Measurements from ENCODE around the gene TMEM95. TPM values are rescaled to one million over a fixed set of nuclear protein-coding genes. Genes with fewer than 3 reads are reported as not detected.
"Not testable (repeated sequence)": the region's sequence is repeated elsewhere in the genome, so short reads cannot be mapped to it uniquely, and the experiment has no call there.

TMEM95 gene
- total and polyA plus RNA-seq, 4 donors = not detected

DNA sequence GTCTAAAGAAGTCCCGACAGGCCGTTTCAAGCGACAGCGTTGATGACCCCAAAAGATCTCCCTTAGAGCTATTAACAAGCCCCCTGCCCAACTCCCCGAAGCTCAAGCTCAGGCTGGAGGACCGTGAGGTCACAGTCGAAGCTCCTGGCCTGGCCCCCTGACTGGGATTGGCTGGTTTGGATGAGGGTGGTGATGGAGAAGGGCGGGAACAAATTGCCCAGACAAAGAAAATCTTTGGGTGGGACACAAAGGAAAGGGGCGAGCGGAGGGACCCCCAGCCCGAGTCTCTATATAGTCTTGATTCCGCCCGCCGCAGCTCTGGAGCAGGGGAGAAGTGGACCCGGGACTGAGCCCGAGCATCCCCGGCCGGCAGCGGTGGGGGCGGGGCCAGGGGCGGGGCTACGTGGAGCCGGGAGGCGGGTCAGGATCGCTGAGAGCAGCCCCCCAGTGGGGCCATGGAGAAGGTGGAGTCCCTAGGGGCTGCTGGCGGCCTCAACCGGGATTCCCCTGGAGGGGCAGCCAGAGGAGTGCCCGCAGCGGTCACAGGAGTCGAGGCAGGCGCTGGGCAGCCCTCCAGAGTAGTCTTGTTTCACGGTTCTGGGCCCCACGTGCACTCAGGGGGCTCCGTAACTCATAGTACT lies 24.8 kb upstream of the TMEM95 start:
- no peaks in the 10 kb centered on the region for H3K9me3 ChIP-seq (ENCODE audit: control insufficient read depth, insufficient read depth, low read length)
- peaks cover 26% of the 10 kb centered on the region for H3K36me3 ChIP-seq (ENCODE audit: control insufficient read depth, insufficient read depth, low read length)
- no peaks in the 10 kb centered on the region for H3K27me3 ChIP-seq (ENCODE audit: control insufficient read depth, insufficient read depth, low read length)
- H3K4me3 ChIP-seq (ENCODE audit: low read depth, low read length) = peak overlapping the region; percentile 91
- WGBS (ENCODE audit: insufficient coverage) = under 1% methylated on average over 34 of the region's 34 CpGs
- H3K27ac ChIP-seq (ENCODE audit: low read depth, low read length) = peak overlapping the region; percentile 99
- peaks cover 27% of the 10 kb centered on the region for H3K4me1 ChIP-seq (ENCODE audit: control insufficient read depth, insufficient read depth, low read length)
- peak in 4 of 6 donors; percentile 71 to 96 (median 84) for DNase-seq (ENCODE audit: low read depth in 4 of 6, low spot score in 6 of 6)

DNA sequence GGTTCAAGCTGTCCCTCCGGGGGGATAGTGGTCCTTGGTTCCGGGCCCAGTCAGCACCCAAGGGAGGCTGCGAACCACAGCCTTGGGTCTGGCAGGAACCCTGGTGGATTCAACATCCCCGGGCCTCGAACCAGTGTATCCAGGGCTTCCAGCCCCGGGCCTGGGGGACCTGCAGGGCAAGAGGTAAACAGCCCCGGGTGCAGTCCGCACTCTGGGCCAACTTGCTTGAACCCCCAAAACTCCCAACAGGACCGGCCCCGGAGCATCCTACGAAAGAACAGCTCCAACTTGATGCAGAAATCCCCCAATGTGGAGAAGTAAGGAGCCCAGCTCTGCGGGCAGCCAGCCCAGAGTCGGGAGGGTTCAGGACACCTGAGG lies 24.3 kb upstream of the TMEM95 start:
- H3K27me3 ChIP-seq (ENCODE audit: control insufficient read depth, insufficient read depth, low read length) = no peaks in the 10 kb centered on the region
- 49% methylated on average over 9 of the region's 13 CpGs for WGBS (ENCODE audit: insufficient coverage)

DNA sequence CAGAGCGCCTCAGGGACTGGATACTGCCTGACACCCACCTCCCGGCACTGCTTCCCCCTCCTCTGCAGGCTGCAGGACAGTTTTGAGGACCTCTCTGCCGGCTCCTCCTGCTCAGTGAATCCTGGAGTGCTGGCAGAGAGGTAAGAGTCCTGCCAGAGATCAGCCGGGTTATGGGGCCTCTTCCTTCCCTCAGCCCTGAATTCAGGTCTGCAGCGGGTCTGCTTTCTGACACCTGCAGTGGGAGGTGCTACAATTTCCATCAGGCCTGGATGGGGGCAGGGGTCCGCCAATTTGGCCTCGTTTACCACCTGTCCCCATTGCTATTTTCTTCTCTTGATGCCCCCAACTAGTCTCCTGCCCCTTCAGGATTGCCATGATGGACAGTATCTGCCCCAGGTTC lies 22.8 kb upstream of the TMEM95 start:
- Histone ChIP-seq H3K4me1 (ENCODE audit: control insufficient read depth, insufficient read depth, low read length) (peaks cover 29% of the 10 kb centered on the region), H3K27me3 (ENCODE audit: control insufficient read depth, insufficient read depth, low read length) (no peaks in the 10 kb centered on the region)
- 67% methylated on average over 5 of the region's 7 CpGs for WGBS (ENCODE audit: insufficient coverage)

More for the DNA sequence above, 24.3 kb upstream of the TMEM95 start:
- Histone ChIP-seq H3K9me3 (ENCODE audit: control insufficient read depth, insufficient read depth, low read length) (no peaks in the 10 kb centered on the region), H3K36me3 (ENCODE audit: control insufficient read depth, insufficient read depth, low read length) (peaks cover 21% of the 10 kb centered on the region), H3K27ac (ENCODE audit: low read depth, low read length) (peak overlapping the region; percentile 99), H3K4me3 (ENCODE audit: low read depth, low read length) (peak overlapping the region; percentile 91), H3K4me1 (ENCODE audit: control insufficient read depth, insufficient read depth, low read length) (peaks cover 27% of the 10 kb centered on the region)
- no peak for DNase-seq (ENCODE audit: low read depth in 4 of 6, low spot score in 6 of 6)

DNA sequence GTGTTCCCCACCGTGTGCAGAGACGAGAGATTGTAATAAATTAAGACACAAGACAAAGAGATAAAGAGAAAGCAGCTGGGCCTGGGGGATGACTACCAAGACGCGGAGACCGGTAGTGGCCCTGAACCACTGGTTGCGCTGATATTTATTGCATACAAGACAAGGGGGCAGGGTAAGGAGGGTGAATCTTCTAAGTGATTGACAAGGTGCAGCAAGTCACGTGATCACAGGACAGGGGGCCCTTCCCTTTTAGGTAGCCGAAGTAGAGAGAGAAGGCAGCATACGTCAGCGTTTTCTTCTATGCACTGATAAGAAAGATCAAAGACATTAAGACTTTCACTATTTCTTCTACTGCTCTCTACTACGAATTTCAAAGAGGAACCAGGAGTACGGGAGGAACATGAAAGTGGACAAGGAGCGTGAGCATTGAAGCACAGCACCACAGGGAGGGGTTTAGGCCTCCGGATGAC lies 22.3 kb upstream of the TMEM95 start:
- not testable (repeated sequence) for DNase-seq (ENCODE audit: low read depth in 4 of 6, low spot score in 6 of 6); H3K27ac ChIP-seq (ENCODE audit: low read depth, low read length); H3K9me3 ChIP-seq (ENCODE audit: control insufficient read depth, insufficient read depth, low read length); H3K27me3 ChIP-seq (ENCODE audit: control insufficient read depth, insufficient read depth, low read length); H3K4me3 ChIP-seq (ENCODE audit: low read depth, low read length); H3K36me3 ChIP-seq (ENCODE audit: control insufficient read depth, insufficient read depth, low read length)
- WGBS (ENCODE audit: insufficient coverage) = 44% methylated on average over 7 of the region's 14 CpGs
- peaks cover 25% of the 10 kb centered on the region for H3K4me1 ChIP-seq (ENCODE audit: control insufficient read depth, insufficient read depth, low read length)

More for the DNA sequence above, 22.8 kb upstream of the TMEM95 start:
- H3K4me3 ChIP-seq (ENCODE audit: low read depth, low read length) = no peak overlapping the region
- H3K9me3 ChIP-seq (ENCODE audit: control insufficient read depth, insufficient read depth, low read length) = no peaks in the 10 kb centered on the region
- peaks cover 7% of the 10 kb centered on the region for H3K36me3 ChIP-seq (ENCODE audit: control insufficient read depth, insufficient read depth, low read length)
- H3K27ac ChIP-seq (ENCODE audit: low read depth, low read length) = no peak overlapping the region
- no peak for DNase-seq (ENCODE audit: low read depth in 4 of 6, low spot score in 6 of 6)

DNA sequence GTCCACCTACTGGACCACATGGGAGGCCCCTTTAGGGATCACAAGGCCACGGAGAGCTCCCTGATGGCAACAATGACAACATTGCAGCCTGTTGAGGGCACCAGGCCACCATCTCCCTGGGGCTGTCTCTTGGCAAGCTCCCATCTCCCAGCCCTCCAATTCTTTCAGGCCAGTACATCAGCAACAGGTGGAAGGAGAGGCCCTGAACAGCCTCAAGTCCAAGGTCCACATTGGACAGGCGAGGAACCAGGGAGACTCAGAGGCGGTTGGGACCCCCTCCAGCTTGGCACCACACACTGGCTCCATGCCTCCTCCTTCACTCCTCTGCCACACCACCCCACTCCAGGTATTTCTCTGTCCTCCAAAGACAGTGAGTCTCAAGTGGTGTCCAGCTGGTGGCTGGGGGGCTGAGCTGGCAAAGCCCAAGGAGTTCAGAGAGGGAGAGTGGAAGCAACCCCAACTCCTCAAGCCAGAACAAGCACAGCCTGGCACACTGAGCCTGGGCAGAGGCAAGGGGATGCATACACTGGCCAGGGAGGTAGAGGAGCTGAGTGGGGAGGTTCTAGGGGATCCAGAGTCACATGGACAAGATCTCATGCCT lies 19.9 kb upstream of the TMEM95 start:
- Histone ChIP-seq H3K36me3 (ENCODE audit: control insufficient read depth, insufficient read depth, low read length) (no peaks in the 10 kb centered on the region), H3K9me3 (ENCODE audit: control insufficient read depth, insufficient read depth, low read length) (no peaks in the 10 kb centered on the region), H3K4me1 (ENCODE audit: control insufficient read depth, insufficient read depth, low read length) (peaks cover 11% of the 10 kb centered on the region), H3K27me3 (ENCODE audit: control insufficient read depth, insufficient read depth, low read length) (no peaks in the 10 kb centered on the region), H3K27ac (ENCODE audit: low read depth, low read length) (no peak overlapping the region), H3K4me3 (ENCODE audit: low read depth, low read length) (no peak overlapping the region)
- WGBS (ENCODE audit: insufficient coverage) = 80% methylated on average over 1 of the region's 3 CpGs
- no peak for DNase-seq (ENCODE audit: low read depth in 4 of 6, low spot score in 6 of 6)

DNA sequence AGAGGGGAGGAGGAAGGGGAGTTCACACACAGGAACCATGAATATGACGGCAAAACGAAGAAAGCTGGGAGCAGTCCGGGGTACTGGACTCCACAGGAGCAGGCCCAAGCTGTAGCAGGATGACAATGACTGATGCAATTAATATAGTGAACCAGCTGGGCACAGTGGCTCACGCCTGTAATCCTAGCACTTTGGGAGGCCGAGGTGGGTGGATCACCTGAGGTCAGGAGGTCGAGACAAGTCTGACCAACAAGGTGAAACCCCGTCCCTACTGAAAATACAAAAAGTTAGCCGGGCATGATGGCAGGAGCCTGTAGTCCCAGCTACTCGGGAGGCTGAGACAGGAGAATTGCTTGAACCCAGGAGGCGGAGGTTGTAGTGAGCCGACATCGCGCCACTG lies 19.2 kb upstream of the TMEM95 start:
- not testable (repeated sequence) for DNase-seq (ENCODE audit: low read depth in 4 of 6, low spot score in 6 of 6); H3K4me1 ChIP-seq (ENCODE audit: control insufficient read depth, insufficient read depth, low read length); H3K9me3 ChIP-seq (ENCODE audit: control insufficient read depth, insufficient read depth, low read length); H3K27ac ChIP-seq (ENCODE audit: low read depth, low read length); H3K4me3 ChIP-seq (ENCODE audit: low read depth, low read length); H3K36me3 ChIP-seq (ENCODE audit: control insufficient read depth, insufficient read depth, low read length); H3K27me3 ChIP-seq (ENCODE audit: control insufficient read depth, insufficient read depth, low read length)
- 70% methylated on average over 10 of the region's 13 CpGs for WGBS (ENCODE audit: insufficient coverage)

DNA sequence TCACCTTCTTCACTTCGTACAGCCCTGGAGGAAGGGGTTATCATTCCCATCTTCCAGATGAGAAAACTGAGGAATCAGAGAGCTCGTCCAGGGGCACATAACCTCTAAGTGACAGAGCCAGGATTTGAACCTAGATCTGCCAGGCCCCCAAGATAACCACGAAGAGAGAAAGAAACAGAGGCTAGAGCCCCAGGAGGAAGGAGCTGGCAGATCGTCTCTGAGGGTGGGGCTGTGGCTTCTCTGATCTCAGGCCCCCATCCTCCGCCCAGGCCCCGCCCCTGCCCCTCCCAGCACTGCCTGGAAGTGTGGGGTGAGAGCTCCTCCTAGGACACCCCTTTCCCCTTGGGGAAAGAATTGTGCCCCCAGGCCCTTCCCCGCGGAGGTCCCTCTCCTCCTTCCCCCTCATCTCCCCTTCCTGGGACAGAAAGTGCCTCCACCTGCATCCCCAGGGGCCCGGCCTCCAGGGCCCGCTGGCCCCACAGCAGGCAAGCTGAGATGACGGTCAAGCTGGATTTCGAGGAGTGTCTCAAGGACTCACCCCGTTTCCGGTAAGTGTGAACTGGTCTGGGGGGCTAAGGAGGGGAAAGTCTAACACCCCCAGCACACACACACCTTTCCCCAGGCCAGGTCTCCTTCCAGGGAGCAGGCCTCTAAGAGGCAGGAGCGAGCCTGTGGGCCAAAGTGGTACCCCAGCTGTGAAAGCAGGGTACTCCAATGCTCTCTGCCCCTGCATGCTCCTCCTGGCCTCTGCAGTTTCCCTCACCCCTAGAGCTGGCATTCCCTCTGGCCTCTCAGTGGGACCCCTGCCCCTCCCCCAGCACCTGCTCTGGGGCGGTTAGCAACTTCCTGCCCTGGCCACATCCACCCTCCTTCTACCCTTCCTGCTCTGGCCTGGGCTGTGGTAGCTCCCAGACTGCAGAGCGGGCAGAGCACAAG lies 18.4 kb upstream of the TMEM95 start, which contains the start of gene ACAP1:
Gene ACAP1, plus strand, starts transcription at position 290 of the 936 bp plus-strand sequence. Its CDS starts 206 bp downstream, at position 496.
- WGBS (ENCODE audit: insufficient coverage) = 41% methylated on average over 6 of the region's 17 CpGs
- DNase-seq (ENCODE audit: low read depth in 4 of 6, low spot score in 6 of 6) = no peak
- H3K27me3 ChIP-seq (ENCODE audit: control insufficient read depth, insufficient read depth, low read length) = no peaks in the 10 kb centered on the region
- H3K4me3 ChIP-seq (ENCODE audit: low read depth, low read length) = no peak within 1 kb of the TSS
- peaks cover 2% of the 10 kb centered on the region for H3K4me1 ChIP-seq (ENCODE audit: control insufficient read depth, insufficient read depth, low read length)
- H3K36me3 ChIP-seq (ENCODE audit: control insufficient read depth, insufficient read depth, low read length) = no peaks in the 10 kb centered on the region
- H3K27ac ChIP-seq (ENCODE audit: low read depth, low read length) = no peak within 1 kb of the TSS
- no peaks in the 10 kb centered on the region for H3K9me3 ChIP-seq (ENCODE audit: control insufficient read depth, insufficient read depth, low read length)

DNA sequence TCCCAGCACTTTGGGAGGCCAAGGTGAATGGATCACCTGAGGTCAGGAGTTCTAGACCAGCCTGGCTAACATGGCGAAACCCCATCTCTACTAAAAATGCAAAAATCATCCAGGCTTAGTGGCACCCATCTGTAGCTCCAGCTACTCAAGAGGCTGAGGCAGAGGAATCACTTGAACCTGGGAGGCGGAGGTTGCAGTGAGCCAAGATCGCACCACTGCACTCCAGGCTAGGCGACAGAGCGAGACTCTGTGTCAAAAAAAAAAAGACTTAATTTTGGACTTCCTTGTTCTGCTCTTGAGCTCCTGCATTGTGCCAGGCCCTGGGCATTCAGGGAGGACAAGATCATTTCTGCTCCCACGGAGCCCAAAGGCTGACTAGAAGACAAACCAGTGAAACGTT lies 17.4 kb upstream of the TMEM95 start:
- H3K27me3 ChIP-seq (ENCODE audit: control insufficient read depth, insufficient read depth, low read length); H3K36me3 ChIP-seq (ENCODE audit: control insufficient read depth, insufficient read depth, low read length): not testable (repeated sequence)
- 80% methylated on average over 7 of the region's 7 CpGs for WGBS (ENCODE audit: insufficient coverage)

DNA sequence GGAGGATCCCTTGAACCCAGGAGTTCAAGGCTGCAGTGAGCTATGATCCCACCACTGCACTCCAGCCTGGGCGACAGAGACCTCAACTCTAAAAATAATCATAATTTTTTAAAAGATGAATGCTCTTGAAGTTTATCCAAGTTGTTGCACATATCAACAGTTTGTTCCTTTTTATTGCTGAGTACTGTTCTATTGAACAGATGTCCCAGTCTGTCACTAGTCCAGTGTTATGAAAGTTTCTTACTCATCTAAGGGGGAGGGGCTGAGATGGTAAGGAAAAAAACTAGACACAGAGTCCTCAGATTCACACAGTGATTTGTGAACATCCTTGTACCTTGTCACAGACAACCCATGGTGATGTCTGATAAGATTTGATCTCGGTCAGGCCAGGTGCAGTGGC lies 14.8 kb upstream of the TMEM95 start:
- Histone ChIP-seq H3K4me3 (ENCODE audit: low read depth, low read length) (no peak overlapping the region), H3K4me1 (ENCODE audit: control insufficient read depth, insufficient read depth, low read length) (peaks cover 2% of the 10 kb centered on the region), H3K27ac (ENCODE audit: low read depth, low read length) (no peak overlapping the region), H3K27me3 (ENCODE audit: control insufficient read depth, insufficient read depth, low read length) (no peaks in the 10 kb centered on the region), H3K9me3 (ENCODE audit: control insufficient read depth, insufficient read depth, low read length) (no peaks in the 10 kb centered on the region), H3K36me3 (ENCODE audit: control insufficient read depth, insufficient read depth, low read length) (no peaks in the 10 kb centered on the region)
- DNase-seq (ENCODE audit: low read depth in 4 of 6, low spot score in 6 of 6) = no peak
- WGBS (ENCODE audit: insufficient coverage) = 100% methylated on average over 1 of the region's 2 CpGs

More for the DNA sequence above, 17.4 kb upstream of the TMEM95 start:
- not testable (repeated sequence) for H3K9me3 ChIP-seq (ENCODE audit: control insufficient read depth, insufficient read depth, low read length); H3K4me1 ChIP-seq (ENCODE audit: control insufficient read depth, insufficient read depth, low read length); DNase-seq (ENCODE audit: low read depth in 4 of 6, low spot score in 6 of 6); H3K27ac ChIP-seq (ENCODE audit: low read depth, low read length); H3K4me3 ChIP-seq (ENCODE audit: low read depth, low read length)

All from spinal cord (tissue), 10 donors.